Epithelial cell of prostate (primary cell): Measurements from ENCODE around the gene ZBTB39.

ENCODE experiments used
- DNase-seq: peaks from one replicate; pipeline ENCODE4 v3.0.0-alpha.2; 2011; ENCODE audit warnings: low read depth, low spot score
- H3K27ac ChIP-seq: fragments of 450-650 bp; 2 replicates; pipeline ENCODE4 v1.5.1; 2017; ENCODE audit warnings: mild to moderate bottlenecking

ZBTB39 gene

GRCh38 chr12:56951582-56952339 lies 54.6 kb downstream of the ZBTB39 start:
- no peak for DNase-seq
- H3K27ac ChIP-seq = no peak overlapping the region

GRCh38 chr12:56948881-56949280 lies 57.5 kb downstream of the ZBTB39 start:
- no peak overlapping the region for H3K27ac ChIP-seq
- no peak for DNase-seq
